Activated T-helper 9 cell treated with anti-CD3 and anti-CD28 coated beads, Interleukin-2, amount 50 U/mL, for 16 hours (primary cell): ENCODE data around the gene SUMO1.

ENCODE experiments used
- DNase-seq: peaks from one replicate; pipeline ENCODE4 v3.0.0-alpha.2; 2020; ENCODE audit warnings: low read depth

The SUMO1 gene

GRCh38 chr2:202201220-202202160, 36.9 kb downstream of the SUMO1 start:
- no peak for DNase-seq

GRCh38 chr2:202196727-202197126, 41.7 kb downstream of the SUMO1 start:
- no peak for DNase-seq

- no peak for DNase-seq
These were observed 44.0 kb downstream of the SUMO1 start for GRCh38 chr2:202194418-202194817.

GRCh38 chr2:202193881-202194353, 44.5 kb downstream of the SUMO1 start:
- no peak for DNase-seq

GRCh38 chr2:202193305-202193704, 45.1 kb downstream of the SUMO1 start:
- no peak for DNase-seq

GRCh38 chr2:202187570-202187969, 50.8 kb downstream of the SUMO1 start:
- DNase-seq = no peak

GRCh38 chr2:202186641-202187202, 51.7 kb downstream of the SUMO1 start:
- DNase-seq = no peak

- DNase-seq = no peak
These were observed 53.2 kb downstream of the SUMO1 start for GRCh38 chr2:202185156-202185555.

- no peak for DNase-seq
These were observed 53.8 kb downstream of the SUMO1 start for GRCh38 chr2:202184557-202184956.

GRCh38 chr2:202178346-202178958, 59.9 kb downstream of the SUMO1 start:
- peak; percentile 7 for DNase-seq

GRCh38 chr2:202172439-202173211, 65.8 kb downstream of the SUMO1 start:
- DNase-seq = peak; percentile 20

- DNase-seq = no peak
These were observed 67.1 kb downstream of the SUMO1 start for GRCh38 chr2:202171241-202171825.

- DNase-seq = no peak
These were observed 68.5 kb downstream of the SUMO1 start for GRCh38 chr2:202169832-202170424.

GRCh38 chr2:202169131-202169530, 69.3 kb downstream of the SUMO1 start:
- DNase-seq = no peak

- no peak for DNase-seq
These were observed 72.5 kb downstream of the SUMO1 start for GRCh38 chr2:202165945-202166344.

GRCh38 chr2:202165208-202165607, 73.2 kb downstream of the SUMO1 start:
- no peak for DNase-seq

- no peak for DNase-seq
These were observed 74.0 kb downstream of the SUMO1 start for GRCh38 chr2:202164411-202164810.

- DNase-seq = no peak
These were observed 77.1 kb downstream of the SUMO1 start for GRCh38 chr2:202161151-202161835.

GRCh38 chr2:202158796-202159195, 79.6 kb downstream of the SUMO1 start:
- no peak for DNase-seq

- no peak for DNase-seq
These were observed 81.0 kb downstream of the SUMO1 start for GRCh38 chr2:202157211-202157990.
